ENCODE results near the gene CDCA4.

CDCA4 gene

GRCh38 chr14:104972301-104973134, 48.4 kb downstream of the CDCA4 start:
- no peak for DNase-seq

DNA sequence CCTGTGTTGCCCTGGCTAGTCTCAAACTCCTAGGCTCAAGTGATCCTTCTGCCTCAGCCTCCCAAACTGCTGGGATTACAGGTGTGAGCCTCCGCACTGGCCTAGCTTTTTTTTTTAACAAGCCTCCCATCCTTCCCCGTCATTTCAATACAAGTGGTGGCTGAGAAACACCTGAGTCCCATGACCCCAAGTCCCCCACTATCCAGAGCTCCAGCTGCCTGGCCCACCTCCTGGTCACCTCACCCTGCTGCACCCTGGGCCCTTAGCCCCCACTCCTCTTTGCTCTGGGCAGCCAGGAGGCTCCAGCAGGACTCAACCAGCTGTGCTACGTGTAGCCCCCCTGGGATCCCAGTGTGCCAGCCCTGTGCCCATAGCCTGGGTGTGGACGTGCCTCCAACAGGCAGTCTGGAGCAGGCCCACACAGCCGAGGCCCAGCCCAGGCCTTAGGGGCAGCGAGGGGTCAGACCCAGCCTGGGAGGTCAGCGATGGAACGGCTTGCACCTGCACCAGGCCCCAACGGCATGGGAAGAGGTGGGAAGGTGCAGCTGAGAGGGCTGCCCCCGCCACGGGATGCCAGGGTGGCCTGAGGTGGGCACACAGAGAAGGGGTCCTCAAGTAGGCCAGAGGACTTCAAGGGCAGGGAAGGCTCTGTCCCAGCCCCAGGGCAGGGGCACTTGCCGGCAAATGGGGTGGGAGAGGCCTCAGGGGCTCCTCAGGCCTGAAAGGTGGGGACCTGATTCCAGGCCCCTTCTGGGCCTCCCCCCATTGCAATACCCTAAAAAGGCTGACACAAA, 49.2 kb downstream of the CDCA4 start:
- no peak for DNase-seq

- no peak for DNase-seq
Measured at GRCh38 chr14:104970231-104971068, 50.4 kb downstream of the CDCA4 start.

GRCh38 chr14:104969741-104970230, 51.1 kb downstream of the CDCA4 start:
- DNase-seq, result no peak

DNA sequence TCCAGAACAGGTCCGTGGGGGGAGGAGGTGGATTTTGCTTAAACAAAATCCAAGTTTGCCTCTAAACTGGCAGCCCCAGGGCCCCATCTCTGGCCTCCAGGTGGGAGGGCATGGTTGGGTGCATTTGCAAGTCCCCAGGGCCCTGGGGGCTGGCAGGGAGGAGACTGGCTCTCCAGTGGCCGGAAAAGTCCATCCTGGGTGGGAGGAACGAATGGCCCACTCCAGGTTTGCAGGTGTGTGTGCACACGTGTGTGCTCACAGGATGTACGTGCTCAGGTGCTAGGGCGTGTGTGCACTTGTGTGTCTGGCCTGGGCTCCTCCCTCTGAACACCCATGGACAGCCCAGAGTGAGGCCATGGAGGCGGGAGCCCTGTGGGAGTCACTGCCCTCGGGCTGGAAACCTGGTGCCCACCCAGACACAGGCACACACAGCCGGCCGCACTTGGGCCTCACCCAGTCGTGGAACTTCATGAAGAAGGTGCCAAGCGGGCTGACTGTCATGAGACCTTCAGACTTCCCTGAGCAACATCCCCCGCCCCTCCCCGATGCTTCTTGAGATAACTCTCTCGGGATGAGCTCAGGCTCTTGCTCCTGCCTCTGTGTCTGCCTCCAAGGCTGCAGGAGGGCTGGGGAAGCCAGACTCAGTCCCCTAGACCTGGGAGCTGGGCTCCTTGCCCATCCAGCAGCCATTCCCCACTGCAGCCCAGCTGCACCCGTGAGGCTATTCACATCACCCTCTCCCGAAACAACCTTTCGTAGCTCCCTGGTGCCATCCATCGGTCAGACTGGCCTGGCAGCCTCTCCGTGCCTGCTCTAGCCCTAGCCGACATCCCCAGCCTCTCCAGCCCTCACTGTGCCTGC, 52.1 kb downstream of the CDCA4 start:
- no peak for DNase-seq

- no peak for DNase-seq
Measured at GRCh38 chr14:104968153-104968527, 52.7 kb downstream of the CDCA4 start.

DNA sequence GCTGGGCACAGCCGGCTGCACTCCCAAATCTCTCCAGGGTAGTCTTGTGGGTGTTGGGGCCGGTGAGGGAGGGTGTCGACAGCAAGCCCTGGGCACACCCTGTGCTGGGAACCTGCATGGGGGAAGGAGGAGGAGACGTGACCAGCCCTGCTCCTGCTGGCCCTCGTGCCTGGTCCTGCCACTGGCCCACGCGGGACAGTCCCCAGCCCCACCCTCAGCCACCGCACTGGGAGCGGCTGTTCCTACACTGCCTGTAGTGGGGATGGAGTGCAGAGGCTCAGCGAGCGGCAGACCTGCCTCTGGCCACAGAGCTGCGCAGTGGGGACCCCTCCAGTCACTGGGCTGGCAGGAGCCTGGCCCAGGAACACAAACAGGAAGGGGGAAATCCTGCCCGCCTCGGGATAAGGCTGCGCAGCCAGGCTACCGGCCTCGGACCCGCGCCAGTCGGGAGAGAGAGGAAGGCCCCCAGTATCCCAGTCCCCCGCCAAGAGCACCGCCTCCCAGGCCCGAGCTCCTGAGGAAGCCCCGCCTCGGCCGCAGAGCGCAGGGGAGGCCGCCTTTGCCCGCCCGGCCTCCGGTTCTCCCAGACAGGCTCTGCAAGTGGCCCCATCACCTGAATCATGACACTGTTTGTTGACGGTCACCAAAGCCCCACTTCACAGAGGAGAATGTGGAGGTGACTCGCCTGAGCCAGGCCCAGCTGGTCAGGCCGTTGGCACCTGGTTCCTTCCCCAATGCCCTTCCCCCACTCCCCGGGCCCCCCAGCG, 53.3 kb downstream of the CDCA4 start:
- no peak for DNase-seq

DNA sequence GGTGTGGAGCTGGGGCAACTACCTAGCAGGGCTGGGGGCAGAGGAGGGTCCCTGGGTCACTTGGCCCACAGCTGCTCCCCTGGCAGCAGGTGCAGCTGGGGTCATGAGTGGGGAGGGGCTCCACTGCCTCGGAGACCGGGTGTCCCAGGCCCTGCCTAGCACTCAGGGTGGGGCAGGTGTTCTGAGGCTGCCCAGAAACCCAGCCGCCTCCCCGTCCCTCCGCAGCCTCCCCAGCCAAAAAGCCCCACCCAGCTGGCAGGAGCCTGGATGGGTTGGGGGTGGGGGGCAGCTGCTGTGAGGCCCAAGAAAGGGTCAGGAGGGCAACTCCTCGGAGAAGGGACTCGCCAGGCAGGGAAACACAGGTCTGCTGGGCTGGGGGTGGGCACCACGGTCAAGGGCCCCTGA, 53.9 kb downstream of the CDCA4 start:
- no peak for DNase-seq

DNA sequence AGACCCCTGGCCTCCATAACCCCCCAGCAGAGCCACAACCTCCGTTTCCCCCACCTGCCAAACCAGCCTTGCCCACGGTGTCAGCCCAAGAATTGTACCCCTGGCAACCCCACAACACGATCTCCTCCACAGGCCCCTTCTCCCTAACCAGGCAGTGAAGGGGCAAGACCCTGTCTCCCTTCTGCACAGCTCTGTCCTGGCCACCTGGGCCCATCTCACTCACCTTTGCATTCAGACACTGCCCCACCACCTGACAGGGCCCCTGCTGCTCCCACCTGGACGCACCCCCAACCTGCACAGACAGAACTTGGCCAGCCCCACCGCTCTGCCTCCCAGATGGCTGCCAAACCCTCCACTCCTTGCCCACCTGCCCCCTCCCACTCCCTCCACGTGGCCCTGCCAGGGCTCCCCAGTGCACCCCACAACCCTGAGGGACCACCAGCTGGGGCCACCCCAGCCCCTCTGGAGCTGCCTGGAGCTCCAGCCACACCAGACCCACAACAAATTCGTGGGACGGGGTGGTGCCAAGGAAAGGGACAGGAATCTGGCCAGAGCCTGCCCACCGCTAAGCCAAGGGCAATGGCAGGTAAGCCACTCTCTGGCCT, 54.5 kb downstream of the CDCA4 start:
- DNase-seq, result no peak

- no peak for DNase-seq
Measured at GRCh38 chr14:104965561-104966231, 55.2 kb downstream of the CDCA4 start.

GRCh38 chr14:104964546-104964945, 56.3 kb downstream of the CDCA4 start:
- no peak for DNase-seq

All from stimulated activated naive CD4-positive, alpha-beta T cell treated with Interleukin-2 at 50 U/mL for 16 hours (primary cell).